Measurements from ENCODE around the gene SLC25A15. TPM values are rescaled to one million over a fixed set of nuclear protein-coding genes. Genes with fewer than 3 reads are reported as not detected.
A peak's percentile ranks its signal among the peaks of the same experiment; 100 is the strongest.

Gene SLC25A15
- total RNA-seq, 1 experiment from 2014 or later = 20.2 TPM

DNA sequence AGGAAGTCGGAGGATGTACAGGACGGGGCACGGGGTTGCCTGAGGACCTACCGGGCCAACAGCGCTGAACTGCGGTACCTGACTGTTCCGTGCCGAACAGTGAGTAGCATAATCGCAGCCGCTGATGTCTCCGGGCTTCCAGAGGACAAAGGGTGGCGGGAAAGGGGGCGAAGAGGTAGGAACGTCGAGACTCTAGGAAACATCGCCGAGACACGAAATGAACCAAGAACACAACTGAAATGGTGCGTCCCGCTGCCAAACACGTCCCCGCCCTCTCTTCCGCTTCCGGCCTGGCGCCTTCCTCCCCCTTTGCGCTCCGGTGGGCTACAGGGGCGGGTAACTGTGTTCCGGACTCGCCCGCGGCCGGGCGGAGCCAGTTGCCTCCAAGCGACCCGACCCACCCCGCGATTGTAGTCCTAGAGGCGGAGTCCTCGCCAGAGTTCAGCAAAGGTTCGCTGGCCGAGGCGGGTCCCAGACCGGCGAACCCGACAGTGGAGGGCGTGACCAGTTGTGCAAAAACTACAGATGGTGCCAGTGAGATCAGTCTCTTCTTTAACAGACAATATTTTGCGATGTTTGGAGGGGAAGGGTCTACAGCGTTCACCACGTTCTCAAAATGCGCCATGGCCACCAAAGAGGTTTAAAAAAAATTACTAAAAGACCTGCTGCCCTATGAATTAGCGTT is 18.3 kb upstream of the SLC25A15 start, which contains the start of gene MRPS31 (continued):
- TF ChIP-seq, protein P1, sequence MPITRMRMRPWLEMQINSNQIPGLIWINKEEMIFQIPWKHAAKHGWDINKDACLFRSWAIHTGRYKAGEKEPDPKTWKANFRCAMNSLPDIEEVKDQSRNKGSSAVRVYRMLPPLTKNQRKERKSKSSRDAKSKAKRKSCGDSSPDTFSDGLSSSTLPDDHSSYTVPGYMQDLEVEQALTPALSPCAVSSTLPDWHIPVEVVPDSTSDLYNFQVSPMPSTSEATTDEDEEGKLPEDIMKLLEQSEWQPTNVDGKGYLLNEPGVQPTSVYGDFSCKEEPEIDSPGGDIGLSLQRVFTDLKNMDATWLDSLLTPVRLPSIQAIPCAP (CRISPR knock-in tag; IDR thresholded peaks at IDR 0.05) = no peak
- TF ChIP-seq, protein P2, sequence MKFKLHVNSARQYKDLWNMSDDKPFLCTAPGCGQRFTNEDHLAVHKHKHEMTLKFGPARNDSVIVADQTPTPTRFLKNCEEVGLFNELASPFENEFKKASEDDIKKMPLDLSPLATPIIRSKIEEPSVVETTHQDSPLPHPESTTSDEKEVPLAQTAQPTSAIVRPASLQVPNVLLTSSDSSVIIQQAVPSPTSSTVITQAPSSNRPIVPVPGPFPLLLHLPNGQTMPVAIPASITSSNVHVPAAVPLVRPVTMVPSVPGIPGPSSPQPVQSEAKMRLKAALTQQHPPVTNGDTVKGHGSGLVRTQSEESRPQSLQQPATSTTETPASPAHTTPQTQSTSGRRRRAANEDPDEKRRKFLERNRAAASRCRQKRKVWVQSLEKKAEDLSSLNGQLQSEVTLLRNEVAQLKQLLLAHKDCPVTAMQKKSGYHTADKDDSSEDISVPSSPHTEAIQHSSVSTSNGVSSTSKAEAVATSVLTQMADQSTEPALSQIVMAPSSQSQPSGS (CRISPR knock-in tag; IDR thresholded peaks at IDR 0.05; ENCODE audit: borderline replicate concordance, low read depth) = no peak
- TF ChIP-seq FOXJ3 (CRISPR knock-in tag; IDR thresholded peaks at IDR 0.05; ENCODE audit: borderline replicate concordance) = no peak
- TF ChIP-seq JAZF1 (CRISPR knock-in tag; IDR thresholded peaks at IDR 0.05) = no peak
- TF ChIP-seq, protein P3, sequence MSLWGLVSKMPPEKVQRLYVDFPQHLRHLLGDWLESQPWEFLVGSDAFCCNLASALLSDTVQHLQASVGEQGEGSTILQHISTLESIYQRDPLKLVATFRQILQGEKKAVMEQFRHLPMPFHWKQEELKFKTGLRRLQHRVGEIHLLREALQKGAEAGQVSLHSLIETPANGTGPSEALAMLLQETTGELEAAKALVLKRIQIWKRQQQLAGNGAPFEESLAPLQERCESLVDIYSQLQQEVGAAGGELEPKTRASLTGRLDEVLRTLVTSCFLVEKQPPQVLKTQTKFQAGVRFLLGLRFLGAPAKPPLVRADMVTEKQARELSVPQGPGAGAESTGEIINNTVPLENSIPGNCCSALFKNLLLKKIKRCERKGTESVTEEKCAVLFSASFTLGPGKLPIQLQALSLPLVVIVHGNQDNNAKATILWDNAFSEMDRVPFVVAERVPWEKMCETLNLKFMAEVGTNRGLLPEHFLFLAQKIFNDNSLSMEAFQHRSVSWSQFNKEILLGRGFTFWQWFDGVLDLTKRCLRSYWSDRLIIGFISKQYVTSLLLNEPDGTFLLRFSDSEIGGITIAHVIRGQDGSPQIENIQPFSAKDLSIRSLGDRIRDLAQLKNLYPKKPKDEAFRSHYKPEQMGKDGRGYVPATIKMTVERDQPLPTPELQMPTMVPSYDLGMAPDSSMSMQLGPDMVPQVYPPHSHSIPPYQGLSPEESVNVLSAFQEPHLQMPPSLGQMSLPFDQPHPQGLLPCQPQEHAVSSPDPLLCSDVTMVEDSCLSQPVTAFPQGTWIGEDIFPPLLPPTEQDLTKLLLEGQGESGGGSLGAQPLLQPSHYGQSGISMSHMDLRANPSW (CRISPR knock-in tag; conservative IDR thresholded peaks at IDR 0.05; ENCODE audit: low read depth) = 0 out of 2 replicates have a peak, but pooled peaks have one; percentile 67
- TF ChIP-seq RELA (CRISPR knock-in tag; IDR thresholded peaks at IDR 0.05; ENCODE audit: borderline replicate concordance) = no peak
- TF ChIP-seq, protein P4, sequence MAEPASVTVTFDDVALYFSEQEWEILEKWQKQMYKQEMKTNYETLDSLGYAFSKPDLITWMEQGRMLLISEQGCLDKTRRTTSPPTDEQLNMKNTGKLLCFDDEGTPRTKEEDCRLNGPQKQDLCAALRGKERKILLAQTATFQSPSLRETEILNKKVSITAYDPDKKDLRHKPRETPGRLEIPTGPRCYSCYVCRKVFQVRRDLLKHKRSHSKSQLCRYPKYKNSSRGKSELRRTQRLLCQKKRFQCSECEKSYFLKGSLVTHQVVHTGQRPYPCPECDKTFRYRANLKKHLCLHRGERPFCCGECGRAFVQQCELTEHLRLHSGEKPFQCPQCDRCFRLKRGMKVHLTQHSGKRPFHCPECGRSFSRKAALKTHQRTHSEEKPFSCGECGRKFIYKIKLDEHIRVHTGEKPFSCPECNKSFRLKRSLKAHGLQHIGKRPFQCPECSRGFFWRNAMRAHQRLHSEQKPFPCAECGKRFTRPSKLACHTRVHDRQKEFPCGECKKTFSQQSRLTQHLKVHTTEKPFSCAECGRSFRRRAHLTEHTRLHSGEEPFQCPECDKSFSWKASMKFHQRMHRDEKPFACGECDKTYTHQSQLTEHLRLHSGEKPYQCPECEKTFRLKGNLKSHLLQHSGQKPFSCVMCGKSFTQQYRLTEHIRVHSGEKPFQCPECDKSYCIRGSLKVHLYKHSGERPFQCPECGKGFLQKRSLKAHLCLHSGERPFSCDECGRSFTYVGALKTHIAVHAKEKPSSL (CRISPR knock-in tag; conservative IDR thresholded peaks at IDR 0.05) = no peak
- peak; percentile 97 for TF ChIP-seq GABPB1 (CRISPR knock-in tag; IDR thresholded peaks at IDR 0.05)
- no peak for TF ChIP-seq ZNF138 (CRISPR knock-in tag; conservative IDR thresholded peaks at IDR 0.05)
- peak; percentile 88 for TF ChIP-seq FOXK1 (CRISPR knock-in tag; IDR thresholded peaks at IDR 0.05)
- no peak for TF ChIP-seq ZNF396 (CRISPR knock-in tag; IDR thresholded peaks at IDR 0.05; ENCODE audit: borderline replicate concordance)
- TF ChIP-seq JUN (CRISPR knock-in tag; IDR thresholded peaks at IDR 0.05) = no peak
- no peak for TF ChIP-seq OVOL2 (CRISPR knock-in tag; IDR thresholded peaks at IDR 0.05; ENCODE audit: borderline replicate concordance)
- TF ChIP-seq MYBL2 (CRISPR knock-in tag; IDR thresholded peaks at IDR 0.05) = peak; percentile 81; the same call in 1 of the 2 replicates
- no peak for TF ChIP-seq ZNF263 (CRISPR knock-in tag; IDR thresholded peaks at IDR 0.05; ENCODE audit: low read depth)
- TF ChIP-seq MXD4 (CRISPR knock-in tag; IDR thresholded peaks at IDR 0.05; ENCODE audit: borderline replicate concordance) = no peak
- TF ChIP-seq, protein P5, sequence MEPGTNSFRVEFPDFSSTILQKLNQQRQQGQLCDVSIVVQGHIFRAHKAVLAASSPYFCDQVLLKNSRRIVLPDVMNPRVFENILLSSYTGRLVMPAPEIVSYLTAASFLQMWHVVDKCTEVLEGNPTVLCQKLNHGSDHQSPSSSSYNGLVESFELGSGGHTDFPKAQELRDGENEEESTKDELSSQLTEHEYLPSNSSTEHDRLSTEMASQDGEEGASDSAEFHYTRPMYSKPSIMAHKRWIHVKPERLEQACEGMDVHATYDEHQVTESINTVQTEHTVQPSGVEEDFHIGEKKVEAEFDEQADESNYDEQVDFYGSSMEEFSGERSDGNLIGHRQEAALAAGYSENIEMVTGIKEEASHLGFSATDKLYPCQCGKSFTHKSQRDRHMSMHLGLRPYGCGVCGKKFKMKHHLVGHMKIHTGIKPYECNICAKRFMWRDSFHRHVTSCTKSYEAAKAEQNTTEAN (CRISPR knock-in tag; IDR thresholded peaks at IDR 0.05) = peak; percentile 69; the same call in 1 of the 2 replicates
- no peak for TF ChIP-seq NFE2L1 (CRISPR knock-in tag; IDR thresholded peaks at IDR 0.05)
- TF ChIP-seq, protein P6, sequence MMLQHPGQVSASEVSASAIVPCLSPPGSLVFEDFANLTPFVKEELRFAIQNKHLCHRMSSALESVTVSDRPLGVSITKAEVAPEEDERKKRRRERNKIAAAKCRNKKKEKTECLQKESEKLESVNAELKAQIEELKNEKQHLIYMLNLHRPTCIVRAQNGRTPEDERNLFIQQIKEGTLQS (CRISPR knock-in tag; conservative IDR thresholded peaks at IDR 0.05) = no peak
- TF ChIP-seq NFYB (CRISPR knock-in tag; conservative IDR thresholded peaks at IDR 0.05; ENCODE audit: low read depth) = no peak
- TF ChIP-seq ZNF317 (CRISPR knock-in tag; IDR thresholded peaks at IDR 0.05; ENCODE audit: borderline replicate concordance, low read depth) = no peak
- TF ChIP-seq, protein P7, sequence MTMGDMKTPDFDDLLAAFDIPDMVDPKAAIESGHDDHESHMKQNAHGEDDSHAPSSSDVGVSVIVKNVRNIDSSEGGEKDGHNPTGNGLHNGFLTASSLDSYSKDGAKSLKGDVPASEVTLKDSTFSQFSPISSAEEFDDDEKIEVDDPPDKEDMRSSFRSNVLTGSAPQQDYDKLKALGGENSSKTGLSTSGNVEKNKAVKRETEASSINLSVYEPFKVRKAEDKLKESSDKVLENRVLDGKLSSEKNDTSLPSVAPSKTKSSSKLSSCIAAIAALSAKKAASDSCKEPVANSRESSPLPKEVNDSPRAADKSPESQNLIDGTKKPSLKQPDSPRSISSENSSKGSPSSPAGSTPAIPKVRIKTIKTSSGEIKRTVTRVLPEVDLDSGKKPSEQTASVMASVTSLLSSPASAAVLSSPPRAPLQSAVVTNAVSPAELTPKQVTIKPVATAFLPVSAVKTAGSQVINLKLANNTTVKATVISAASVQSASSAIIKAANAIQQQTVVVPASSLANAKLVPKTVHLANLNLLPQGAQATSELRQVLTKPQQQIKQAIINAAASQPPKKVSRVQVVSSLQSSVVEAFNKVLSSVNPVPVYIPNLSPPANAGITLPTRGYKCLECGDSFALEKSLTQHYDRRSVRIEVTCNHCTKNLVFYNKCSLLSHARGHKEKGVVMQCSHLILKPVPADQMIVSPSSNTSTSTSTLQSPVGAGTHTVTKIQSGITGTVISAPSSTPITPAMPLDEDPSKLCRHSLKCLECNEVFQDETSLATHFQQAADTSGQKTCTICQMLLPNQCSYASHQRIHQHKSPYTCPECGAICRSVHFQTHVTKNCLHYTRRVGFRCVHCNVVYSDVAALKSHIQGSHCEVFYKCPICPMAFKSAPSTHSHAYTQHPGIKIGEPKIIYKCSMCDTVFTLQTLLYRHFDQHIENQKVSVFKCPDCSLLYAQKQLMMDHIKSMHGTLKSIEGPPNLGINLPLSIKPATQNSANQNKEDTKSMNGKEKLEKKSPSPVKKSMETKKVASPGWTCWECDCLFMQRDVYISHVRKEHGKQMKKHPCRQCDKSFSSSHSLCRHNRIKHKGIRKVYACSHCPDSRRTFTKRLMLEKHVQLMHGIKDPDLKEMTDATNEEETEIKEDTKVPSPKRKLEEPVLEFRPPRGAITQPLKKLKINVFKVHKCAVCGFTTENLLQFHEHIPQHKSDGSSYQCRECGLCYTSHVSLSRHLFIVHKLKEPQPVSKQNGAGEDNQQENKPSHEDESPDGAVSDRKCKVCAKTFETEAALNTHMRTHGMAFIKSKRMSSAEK (CRISPR knock-in tag; IDR thresholded peaks at IDR 0.05; ENCODE audit: borderline replicate concordance) = no peak
- no peak for TF ChIP-seq IRF2 (CRISPR knock-in tag; IDR thresholded peaks at IDR 0.05; ENCODE audit: borderline replicate concordance, low read depth)

All from WTC11 (cell line).